IPS-18c (cell line): ENCODE measurements around the gene ATP1A2.

ENCODE experiments used
- H3K4me3 ChIP-seq: 2 replicates; pipeline ENCODE4 v1.7.0; 2013; ENCODE audit warnings: low read depth, mild to moderate bottlenecking, low read length, moderate library complexity; ENCODE audit not compliant: insufficient read depth
- H3K9me3 ChIP-seq: one replicate; pipeline ENCODE4 v1.6.1; 2013; ENCODE audit warnings: mild to moderate bottlenecking, low read length, moderate library complexity; ENCODE audit not compliant: control insufficient read depth, insufficient read depth

ATP1A2 gene

DNA sequence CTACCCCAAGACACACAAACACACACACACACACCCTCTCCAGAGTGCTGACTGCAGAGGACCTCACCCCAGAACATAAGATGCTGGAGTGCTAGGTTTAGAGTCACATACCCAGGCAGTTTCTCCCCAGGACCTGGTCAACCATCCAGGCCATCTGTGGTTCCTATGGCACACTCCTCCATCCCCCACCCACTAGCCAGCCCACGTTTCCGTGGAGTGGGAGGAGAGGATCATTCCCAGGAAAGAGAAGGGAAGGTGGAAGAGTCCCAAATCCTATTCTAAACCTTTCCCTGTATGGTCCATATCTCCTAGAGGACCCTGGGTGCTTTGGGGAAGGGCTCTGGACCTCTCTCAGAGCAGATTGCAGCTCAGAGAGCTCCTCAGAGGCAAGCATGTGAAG lies 33.1 kb upstream of the ATP1A2 start:
- Histone ChIP-seq H3K9me3 (peaks cover 2% of the 10 kb centered on the region), H3K4me3 (no peak overlapping the region)

DNA sequence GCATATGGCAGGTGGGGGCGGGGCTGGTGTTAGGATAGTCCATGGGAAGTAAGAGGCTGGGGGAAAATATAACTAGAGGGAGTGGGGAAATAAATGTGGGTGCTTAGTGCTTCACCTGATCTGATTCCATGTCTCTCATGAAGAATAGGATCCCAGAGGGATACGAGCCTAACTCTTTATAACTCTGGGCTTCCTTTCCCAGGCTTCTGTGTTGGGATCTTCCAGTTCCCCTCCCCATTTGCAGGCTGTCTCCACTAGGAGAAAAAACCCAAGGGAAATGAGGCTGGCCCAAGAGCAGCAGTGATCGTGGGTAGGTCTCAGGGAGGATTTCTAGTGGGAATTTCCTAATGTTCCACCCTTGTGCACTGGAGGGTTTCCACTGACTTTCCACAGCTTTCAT lies 32.6 kb upstream of the ATP1A2 start:
- Histone ChIP-seq H3K9me3 (peaks cover 2% of the 10 kb centered on the region), H3K4me3 (no peak overlapping the region)

DNA sequence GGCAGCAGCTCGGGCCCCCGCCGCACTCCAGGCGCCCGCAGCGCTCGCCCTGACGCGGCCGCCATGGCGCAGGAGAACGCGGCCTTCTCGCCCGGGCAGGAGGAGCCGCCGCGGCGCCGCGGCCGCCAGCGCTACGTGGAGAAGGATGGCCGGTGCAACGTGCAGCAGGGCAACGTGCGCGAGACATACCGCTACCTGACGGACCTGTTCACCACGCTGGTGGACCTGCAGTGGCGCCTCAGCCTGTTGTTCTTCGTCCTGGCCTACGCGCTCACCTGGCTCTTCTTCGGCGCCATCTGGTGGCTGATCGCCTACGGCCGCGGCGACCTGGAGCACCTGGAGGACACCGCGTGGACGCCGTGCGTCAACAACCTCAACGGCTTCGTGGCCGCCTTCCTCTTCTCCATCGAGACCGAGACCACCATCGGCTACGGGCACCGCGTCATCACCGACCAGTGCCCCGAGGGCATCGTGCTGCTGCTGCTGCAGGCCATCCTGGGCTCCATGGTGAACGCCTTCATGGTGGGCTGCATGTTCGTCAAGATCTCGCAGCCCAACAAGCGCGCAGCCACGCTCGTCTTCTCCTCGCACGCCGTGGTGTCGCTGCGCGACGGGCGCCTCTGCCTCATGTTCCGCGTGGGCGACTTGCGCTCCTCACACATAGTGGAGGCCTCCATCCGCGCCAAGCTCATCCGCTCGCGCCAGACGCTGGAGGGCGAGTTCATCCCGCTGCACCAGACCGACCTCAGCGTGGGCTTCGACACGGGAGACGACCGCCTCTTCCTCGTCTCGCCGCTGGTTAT lies 31.4 kb upstream of the ATP1A2 start:
- Histone ChIP-seq H3K4me3 (peak overlapping the region; percentile 44), H3K9me3 (no peaks in the 10 kb centered on the region)

DNA sequence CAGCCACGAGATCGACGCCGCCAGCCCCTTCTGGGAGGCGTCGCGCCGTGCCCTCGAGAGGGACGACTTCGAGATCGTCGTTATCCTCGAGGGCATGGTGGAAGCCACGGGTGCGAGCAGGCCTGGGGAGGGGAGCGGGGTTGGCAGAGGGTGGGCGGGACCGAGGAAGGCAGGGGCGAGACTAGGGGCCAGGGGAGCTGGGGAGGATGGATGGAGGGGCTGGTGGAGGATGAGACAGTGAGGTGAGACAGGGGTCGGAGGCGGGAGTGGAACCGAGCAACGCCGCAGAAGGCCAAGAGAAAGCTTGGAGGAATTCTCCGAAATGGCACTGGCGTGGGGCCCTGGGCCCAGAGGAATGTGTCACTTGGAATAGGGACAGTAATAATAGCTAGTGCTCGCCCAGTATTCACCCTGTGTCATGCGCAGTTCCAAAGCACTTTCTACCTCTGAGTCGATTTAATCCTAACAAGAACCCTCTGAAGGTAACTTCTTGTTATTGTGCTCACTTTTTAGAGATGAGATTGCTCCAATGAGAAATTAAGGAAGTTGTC lies 30.7 kb upstream of the ATP1A2 start:
- no peak overlapping the region for H3K4me3 ChIP-seq
- no peaks in the 10 kb centered on the region for H3K9me3 ChIP-seq

DNA sequence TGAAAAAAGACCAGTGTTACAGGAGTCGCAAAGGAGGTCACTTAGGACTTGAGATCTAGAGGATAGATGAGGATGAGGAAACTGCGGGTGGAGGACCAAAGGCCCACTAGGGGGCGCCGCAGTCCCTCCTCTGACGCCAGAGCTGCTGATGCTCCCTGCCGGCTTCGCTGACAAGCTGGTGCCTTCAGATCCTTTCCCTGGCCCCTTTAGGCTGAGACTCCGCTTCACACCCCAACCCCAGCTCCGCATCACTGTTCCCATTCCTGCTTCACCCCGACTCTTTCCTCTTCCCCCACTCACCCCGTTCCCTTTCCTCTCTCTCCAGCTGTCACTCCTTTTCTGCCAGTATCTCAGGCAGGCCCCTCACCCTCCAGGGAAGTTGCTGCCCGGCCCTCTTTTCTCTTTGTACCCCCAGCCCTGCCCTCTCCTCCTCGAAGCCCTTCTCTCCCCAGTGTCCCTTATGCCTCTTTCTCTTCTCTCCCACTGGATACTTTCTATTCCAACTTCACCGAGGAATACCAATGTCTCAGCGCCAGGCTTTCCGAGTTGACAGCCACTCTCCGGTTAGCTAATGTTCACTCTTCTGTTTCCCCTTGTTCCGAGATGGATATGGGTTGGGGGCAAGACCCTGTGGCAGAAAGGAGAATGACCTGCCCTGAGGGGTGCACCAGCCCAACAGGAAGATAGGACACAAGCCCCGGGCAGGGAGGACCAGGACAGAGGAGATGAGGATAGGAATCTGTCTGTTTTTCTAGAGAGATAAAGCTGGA lies 29.7 kb upstream of the ATP1A2 start:
- no peaks in the 10 kb centered on the region for H3K9me3 ChIP-seq
- H3K4me3 ChIP-seq: no peak overlapping the region

DNA sequence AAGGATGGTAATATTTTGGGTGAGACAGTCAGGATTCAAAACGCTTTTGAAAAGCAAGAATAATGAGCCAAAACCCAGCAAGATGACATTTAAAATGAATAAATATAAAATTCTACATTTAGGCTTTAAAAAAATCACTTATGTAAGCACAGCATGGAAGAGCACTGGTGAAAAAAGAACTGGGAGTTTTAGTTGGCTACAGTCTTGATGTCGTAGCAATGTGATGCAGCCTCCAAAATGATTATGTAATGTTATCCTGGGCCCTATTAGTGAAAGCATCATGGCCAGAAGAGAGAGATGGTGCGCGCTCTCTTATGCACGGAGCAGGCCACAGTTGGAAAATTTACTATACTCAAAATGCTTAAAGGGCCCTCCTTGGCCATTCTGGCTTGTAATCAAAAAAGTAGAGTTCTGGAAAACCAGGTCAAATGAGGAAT lies 29.1 kb upstream of the ATP1A2 start:
- H3K4me3 ChIP-seq: no peak overlapping the region
- H3K9me3 ChIP-seq: no peaks in the 10 kb centered on the region

DNA sequence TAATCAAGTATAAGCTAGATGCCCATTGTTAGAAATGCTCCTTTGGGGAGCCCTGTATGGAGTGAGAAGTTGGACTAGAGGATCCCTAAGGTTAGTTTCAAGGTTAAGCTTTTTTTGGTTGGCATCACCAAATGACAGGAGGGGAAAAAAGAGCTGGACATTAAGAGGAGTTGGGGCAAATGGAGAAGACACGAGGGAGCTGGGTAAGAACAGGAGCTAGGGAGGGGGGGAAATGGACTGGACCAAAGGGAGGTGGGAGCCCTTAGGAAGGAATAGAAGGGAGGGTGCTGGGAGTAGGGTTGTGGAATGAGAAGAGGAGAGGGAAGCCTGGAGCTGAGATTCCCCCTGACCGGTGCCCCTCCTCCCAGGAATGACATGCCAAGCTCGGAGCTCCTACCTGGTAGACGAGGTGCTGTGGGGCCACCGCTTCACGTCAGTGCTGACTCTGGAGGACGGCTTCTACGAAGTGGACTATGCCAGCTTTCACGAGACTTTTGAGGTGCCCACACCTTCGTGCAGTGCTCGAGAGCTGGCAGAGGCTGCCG lies 28.4 kb upstream of the ATP1A2 start:
- no peak overlapping the region for H3K4me3 ChIP-seq
- H3K9me3 ChIP-seq: no peaks in the 10 kb centered on the region

DNA sequence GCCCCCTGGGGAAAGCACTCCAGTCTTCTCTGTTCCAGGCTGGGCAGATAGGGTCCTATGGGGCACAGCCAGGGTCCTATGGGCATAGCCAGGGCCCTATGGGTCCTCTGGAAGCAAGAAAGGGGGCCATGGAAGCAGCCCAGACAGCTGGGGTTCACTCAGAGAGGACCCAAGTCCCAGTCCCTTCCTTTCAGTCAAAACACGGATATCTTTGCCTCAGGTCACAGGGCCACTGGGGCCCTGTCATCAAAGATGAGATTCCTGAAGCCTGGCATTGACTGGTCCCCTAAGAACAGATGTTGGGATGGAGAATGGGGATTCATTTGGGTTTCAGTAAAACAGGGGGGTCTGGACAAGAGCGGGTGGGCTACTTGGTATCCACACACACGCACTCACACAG lies 25.7 kb upstream of the ATP1A2 start:
- Histone ChIP-seq H3K9me3 (no peaks in the 10 kb centered on the region), H3K4me3 (no peak overlapping the region)

DNA sequence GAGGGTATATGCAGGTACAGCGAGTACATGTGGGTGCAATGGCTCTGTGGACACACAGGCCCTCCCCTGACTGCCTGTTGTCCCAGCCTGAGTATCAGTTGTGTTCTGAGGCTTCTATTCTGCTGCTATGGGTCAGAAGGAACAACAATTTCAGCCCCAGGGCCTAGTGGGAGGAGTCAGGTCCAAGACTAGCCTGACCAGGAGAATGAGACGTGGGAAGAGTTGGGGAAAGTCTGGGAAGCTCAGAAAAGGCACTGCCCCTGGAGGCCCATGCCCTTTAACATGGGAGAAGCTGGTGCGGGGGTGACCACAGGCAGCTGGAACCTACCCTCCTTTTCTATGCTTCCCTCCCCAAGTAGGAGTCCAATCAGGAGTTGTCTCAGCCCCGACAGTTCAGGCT lies 24.8 kb upstream of the ATP1A2 start:
- no peak overlapping the region for H3K4me3 ChIP-seq
- no peaks in the 10 kb centered on the region for H3K9me3 ChIP-seq

DNA sequence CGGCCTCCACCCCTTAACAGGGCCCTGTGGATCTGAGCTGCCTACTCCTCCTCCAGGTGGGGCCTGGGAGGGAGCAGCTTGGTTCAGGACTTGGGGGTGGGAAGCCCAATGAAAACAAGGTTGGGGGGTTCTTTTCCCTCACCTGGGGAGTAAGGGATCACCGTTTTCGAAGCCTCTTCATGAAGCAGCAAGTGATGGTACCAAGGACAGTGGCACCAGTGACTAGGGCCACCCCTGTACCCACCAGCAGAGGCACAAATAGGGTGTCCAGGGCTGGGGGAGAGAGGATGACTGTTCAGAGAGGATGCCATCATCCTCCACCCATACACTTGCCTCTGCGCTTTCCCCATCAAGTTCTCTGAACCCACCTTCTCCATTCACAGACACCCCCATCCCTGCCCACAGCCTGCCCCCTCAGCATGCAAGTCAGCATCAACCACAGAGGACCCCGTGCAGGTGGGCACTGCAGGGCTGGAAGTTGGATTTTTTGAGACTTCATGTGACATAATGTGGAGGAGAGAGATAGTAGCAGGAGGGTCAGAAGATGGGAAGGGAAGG lies 23.8 kb upstream of the ATP1A2 start:
- no peak overlapping the region for H3K4me3 ChIP-seq
- H3K9me3 ChIP-seq: no peaks in the 10 kb centered on the region

DNA sequence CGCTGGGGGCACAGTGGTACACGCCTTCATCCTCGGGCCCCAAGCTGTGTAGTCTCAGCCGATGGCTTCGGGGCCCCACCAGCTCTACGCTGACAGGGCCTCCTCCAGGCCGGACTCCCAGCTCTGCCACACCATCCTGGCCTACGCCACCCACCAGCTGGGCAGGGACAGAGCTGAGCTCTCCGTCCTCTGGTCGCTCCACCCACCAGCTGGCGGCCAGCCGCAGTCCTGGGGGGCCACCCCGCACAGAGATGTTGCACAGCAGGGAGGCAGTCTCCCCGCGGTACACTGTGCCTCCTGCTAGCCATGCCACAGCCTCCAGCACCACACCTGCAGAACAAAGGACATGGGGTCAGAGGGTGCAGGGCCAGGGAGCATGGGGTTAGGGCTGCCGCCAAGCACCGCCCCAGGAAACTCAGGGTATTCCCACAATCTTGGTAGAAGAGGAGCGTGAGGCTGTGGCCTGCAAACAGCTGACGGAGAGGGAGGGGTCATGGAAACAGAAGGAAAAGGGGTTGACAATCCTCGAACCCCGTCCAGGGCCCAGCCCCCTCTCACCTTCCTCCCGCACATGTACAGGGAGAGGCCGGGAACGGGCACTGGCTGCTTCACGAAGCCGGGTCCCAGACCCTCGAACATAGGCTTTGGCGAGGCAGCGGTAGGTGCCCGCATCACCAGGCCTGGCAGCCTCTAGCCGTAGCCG lies 23.0 kb upstream of the ATP1A2 start:
- no peaks in the 10 kb centered on the region for H3K9me3 ChIP-seq
- H3K4me3 ChIP-seq: no peak overlapping the region

DNA sequence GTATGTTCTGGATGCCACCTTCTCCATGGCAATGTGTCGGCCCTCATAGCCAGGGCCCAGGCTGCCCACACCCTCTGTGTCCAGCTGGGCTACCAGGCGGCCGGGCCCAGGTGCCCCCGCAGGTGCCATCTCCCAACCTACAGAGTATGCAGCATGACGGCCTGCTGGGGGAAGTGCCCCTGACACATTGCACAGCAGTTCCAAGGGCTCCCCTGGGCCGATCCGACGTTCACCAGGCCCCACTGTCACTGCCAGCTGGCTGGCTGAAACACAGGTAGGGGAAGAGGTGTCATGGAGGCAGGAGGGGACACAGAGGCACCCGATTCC lies 22.5 kb upstream of the ATP1A2 start:
- Histone ChIP-seq H3K9me3 (no peaks in the 10 kb centered on the region), H3K4me3 (no peak overlapping the region)

DNA sequence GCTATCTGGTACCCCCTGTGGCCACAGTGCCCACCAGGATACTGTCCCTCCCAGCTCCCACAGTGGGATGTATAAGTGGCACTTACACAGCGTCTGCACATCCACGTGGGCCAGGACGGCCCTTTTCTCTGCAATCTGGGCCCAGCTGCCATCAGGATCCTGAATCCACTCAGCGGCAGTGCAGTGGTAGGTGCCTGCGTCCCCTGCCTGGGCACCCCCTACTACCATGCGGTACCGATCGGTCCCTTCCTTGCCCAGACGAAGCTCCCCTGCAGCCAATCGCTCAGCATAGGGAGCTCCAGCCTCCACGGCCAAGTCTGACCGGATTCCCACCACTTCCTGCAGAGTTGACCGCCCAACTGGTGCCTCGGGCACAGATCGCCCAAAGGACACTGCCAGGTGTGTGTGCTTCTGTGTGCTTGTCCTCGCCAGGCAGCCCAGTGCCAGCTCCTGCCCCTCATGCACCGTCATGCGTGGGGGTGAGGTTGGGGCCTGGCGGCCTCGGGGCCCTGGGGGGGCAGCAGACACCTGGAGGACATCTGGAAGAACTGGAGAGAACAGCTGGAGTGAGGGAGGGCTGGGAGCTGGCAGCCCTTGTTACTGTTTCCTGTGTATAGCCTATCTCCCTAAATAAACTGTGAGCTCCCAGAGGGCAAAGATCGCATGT lies 21.8 kb upstream of the ATP1A2 start:
- no peak overlapping the region for H3K4me3 ChIP-seq
- H3K9me3 ChIP-seq: no peaks in the 10 kb centered on the region

DNA sequence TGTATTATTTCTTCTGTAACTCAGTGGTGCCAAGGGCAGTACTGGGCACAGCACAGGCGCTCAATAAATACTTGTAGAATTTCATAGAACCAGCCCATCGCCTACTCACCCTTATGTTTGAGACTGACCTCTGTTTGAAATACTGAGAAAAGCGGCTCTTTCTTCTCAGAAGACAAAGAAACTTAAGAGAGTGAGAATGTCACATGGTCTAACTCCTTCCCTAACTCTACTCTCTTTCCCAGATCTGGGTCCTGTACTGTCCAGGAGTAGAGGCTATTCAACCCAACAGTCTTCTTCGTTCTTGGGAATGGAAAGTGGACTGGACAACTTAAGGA lies 21.3 kb upstream of the ATP1A2 start:
- no peak overlapping the region for H3K4me3 ChIP-seq
- no peaks in the 10 kb centered on the region for H3K9me3 ChIP-seq

DNA sequence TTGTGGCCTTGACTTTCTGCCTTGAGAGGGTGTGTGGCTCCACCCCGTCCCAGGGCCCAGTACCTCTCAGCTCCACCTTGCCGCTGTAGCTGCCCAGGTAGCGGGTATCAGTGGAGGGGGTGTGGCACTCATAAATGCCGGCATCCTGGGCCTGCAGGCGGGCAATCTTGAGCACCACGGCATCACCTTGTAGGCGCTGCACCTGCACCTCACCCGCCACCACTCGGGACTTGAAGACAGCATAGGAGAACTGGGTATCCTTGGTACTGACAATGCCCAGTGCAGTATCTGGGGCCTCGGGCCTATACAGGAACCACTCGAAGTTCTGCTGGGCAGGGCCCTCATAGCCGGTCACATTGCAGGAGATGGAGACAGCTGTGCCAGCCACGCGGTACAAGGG lies 20.8 kb upstream of the ATP1A2 start:
- Histone ChIP-seq H3K9me3 (no peaks in the 10 kb centered on the region), H3K4me3 (no peak overlapping the region; the same call in 1 of the 2 replicates)

DNA sequence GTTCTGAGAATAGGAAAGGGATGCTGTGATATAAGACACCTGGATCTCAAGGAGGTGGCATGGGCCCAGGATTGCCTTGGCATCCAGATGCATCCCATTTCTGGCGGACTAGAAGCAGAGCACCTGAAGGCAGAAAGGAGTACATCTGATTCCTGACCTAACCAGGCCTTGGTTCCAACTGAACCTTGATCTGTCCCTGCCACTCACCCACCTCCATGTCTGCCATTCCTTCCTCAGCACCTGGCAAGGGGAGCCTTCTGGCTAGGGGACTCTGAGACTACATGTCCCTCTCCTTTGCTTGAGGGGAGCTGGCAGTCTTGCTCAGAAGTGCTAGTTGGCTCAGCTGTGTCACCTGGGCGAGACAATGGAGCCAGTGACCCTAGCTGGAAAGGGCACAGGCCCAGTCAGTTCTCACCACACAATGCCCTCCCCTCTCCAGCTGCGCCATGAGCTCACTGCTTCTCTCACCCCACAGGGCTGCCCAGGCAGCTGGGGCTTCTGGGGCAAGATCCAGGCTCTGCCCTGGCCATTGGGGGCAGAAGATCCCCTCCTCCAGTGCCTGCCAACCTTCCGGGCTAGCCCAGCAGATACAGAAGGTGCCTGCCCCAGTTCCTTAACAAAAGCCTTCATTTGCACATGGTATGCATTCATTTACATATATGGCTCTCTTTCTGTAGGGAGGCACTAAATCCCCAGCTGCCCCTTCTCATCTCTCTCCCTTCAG lies 20.0 kb upstream of the ATP1A2 start:
- Histone ChIP-seq H3K4me3 (peak overlapping the region; percentile 30), H3K9me3 (no peaks in the 10 kb centered on the region)
